Globus pallidus (tissue), 1 donor: ENCODE data around the gene OR1S2.
"Not testable (repeated sequence)": the region's sequence is repeated elsewhere in the genome, so short reads cannot be mapped to it uniquely, and the experiment has no call there.

Experiments used
- DNase-seq: peaks from one replicate; pipeline ENCODE4 v3.0.0-alpha.2; 2015; ENCODE audit warnings: low spot score

The OR1S2 gene

GRCh38 chr11:58204042-58204441 lies at the start of gene OR1S2:
Gene OR1S2, minus strand, starts transcription at chr11:58204142. Its CDS starts 0 bp downstream, at chr11:58204142.
- DNase-seq, result no peak

GRCh38 chr11:58243954-58244353 lies 40.0 kb upstream of the OR1S2 start:
- no peak for DNase-seq

- DNase-seq, result no peak
Observed at GRCh38 chr11:58227956-58228615, 24.1 kb upstream of the OR1S2 start.

- no peak for DNase-seq
Observed at GRCh38 chr11:58222721-58223120, 18.8 kb upstream of the OR1S2 start.

- DNase-seq, result no peak
Observed at GRCh38 chr11:58216476-58216875, 12.5 kb upstream of the OR1S2 start.

GRCh38 chr11:58212420-58212819 lies 8.5 kb upstream of the OR1S2 start, which contains the start of gene OR1S1:
Gene OR1S1, plus strand, starts transcription at chr11:58212720.
- DNase-seq, result not testable (repeated sequence)

GRCh38 chr11:58199271-58199670 lies 4.7 kb downstream of the OR1S2 start:
- no peak for DNase-seq

GRCh38 chr11:58195939-58196338 lies 8.0 kb downstream of the OR1S2 start:
- DNase-seq, result no peak

GRCh38 chr11:58193391-58193790 lies 10.6 kb downstream of the OR1S2 start:
- DNase-seq, result no peak

GRCh38 chr11:58192229-58192628 lies 11.7 kb downstream of the OR1S2 start:
- no peak for DNase-seq

- DNase-seq, result no peak
Observed at GRCh38 chr11:58188770-58189169, 15.2 kb downstream of the OR1S2 start, which contains the start of gene OR9Q2. Gene OR9Q2, plus strand, starts transcription at chr11:58189070. Its CDS starts 1,421 bp downstream, at chr11:58190491.

- no peak for DNase-seq
Observed at GRCh38 chr11:58186938-58187337, 17.0 kb downstream of the OR1S2 start.

- DNase-seq, result no peak
Observed at GRCh38 chr11:58179648-58180047, 24.3 kb downstream of the OR1S2 start.

GRCh38 chr11:58178444-58178843 lies 25.5 kb downstream of the OR1S2 start:
- DNase-seq, result no peak

GRCh38 chr11:58177409-58178054 lies 26.4 kb downstream of the OR1S2 start:
- no peak for DNase-seq

GRCh38 chr11:58165504-58166106 lies 38.3 kb downstream of the OR1S2 start:
- DNase-seq, result no peak

- DNase-seq, result no peak
Observed at GRCh38 chr11:58164990-58165389, 39.0 kb downstream of the OR1S2 start.

- DNase-seq, result no peak
Observed at GRCh38 chr11:58164389-58164788, 39.6 kb downstream of the OR1S2 start.
